Calu3 (cell line): Measurements from ENCODE around the gene FAM131B. TPM values are rescaled to one million over a fixed set of nuclear protein-coding genes. Genes with fewer than 3 reads are reported as not detected.

Experiments
- BruUV-seq: library from RNA; stranded (reverse); fragments of 400-500 nt; replicated peaks from 2 replicates; lab custom pipeline; 2021; lab: Mats Ljungman, UMichigan
- CTCF ChIA-PET: fragments of 300-600 bp; sonication (Branson Sonifier 250); formaldehyde crosslinking; loops from one replicate; lab custom pipeline; 2022; ENCODE audit warnings: antibody characterized with exemption; lab: Charles Lee
- DNase-seq: peaks from one replicate; pipeline ENCODE4 v3.0.0; 2022
- H3K27ac Mint-ChIP-seq: one replicate; pipeline ENCODE4 v1.8.0; 2022; ENCODE audit warnings: mixed read lengths; ENCODE audit not compliant: unreplicated experiment
- H3K27me3 Mint-ChIP-seq: one replicate; pipeline ENCODE4 v1.8.0; 2022; ENCODE audit warnings: mixed read lengths; ENCODE audit not compliant: unreplicated experiment
- H3K36me3 Mint-ChIP-seq: one replicate; pipeline ENCODE4 v1.8.0; 2022; ENCODE audit warnings: mild to moderate bottlenecking, moderate library complexity, mixed read lengths; ENCODE audit not compliant: insufficient read depth, unreplicated experiment
- H3K4me1 Mint-ChIP-seq: one replicate; pipeline ENCODE4 v1.8.0; 2022; ENCODE audit warnings: mild to moderate bottlenecking, low read depth, mixed read lengths; ENCODE audit not compliant: unreplicated experiment
- H3K4me3 Mint-ChIP-seq: one replicate; pipeline ENCODE4 v1.8.0; 2022; ENCODE audit warnings: mild to moderate bottlenecking, low read depth, moderate library complexity, mixed read lengths; ENCODE audit not compliant: unreplicated experiment
- H3K9me3 Mint-ChIP-seq: one replicate; pipeline ENCODE4 v1.8.0; 2022; ENCODE audit warnings: low read depth, mixed read lengths; ENCODE audit not compliant: unreplicated experiment
- CTCF ChIP-seq: fragments of 200-600 bp; IDR thresholded peaks from one replicate; pipeline ENCODE4 v1.8.0; 2022; ENCODE audit warnings: antibody characterized with exemption; ENCODE audit not compliant: unreplicated experiment
- intact Hi-C: fragments of 100-400 bp; cut with micrococcal nuclease; formaldehyde crosslinking; loops from one replicate; pipeline ENCODE4 v1.10.0; 2022; ENCODE audit not compliant: unreplicated experiment
- total RNA-seq: library from RNA; stranded (reverse); gene quantifications from 2 replicates; pipeline ENCODE4 v1.2.3, GENCODE V29; 2022

FAM131B gene
- total RNA-seq, 1 experiment from 2014 or later, result 0.19 TPM

- Mint-ChIP-seq H3K9me3 (no peaks in the 10 kb centered on the region), H3K36me3 (no peaks in the 10 kb centered on the region), H3K27ac (no peak overlapping the region), H3K27me3 (peaks cover 71% of the 10 kb centered on the region), H3K4me3 (no peak overlapping the region), H3K4me1 (no peaks in the 10 kb centered on the region)
- CTCF ChIA-PET, result interaction anchor here (1.4 kb wide), 1 partner anchor 9 kb away, joined by 5 read pairs; no protein-coding TSS in a partner anchor
- no TSS peak for BruUV-seq
- DNase-seq, result no peak
- TF ChIP-seq CTCF, result no peak
- intact Hi-C loops, result no loop called here
Observed at GRCh38 chr7:143354376-143354775, 8.1 kb downstream of the FAM131B start.

GRCh38 chr7:143352531-143353002, 9.9 kb downstream of the FAM131B start:
- no peaks in the 10 kb centered on the region for H3K36me3 Mint-ChIP-seq
- no TSS peak for BruUV-seq
- TF ChIP-seq CTCF, result no peak
- intact Hi-C loops, result no loop called here
- DNase-seq, result no peak
- H3K27ac Mint-ChIP-seq, result no peak overlapping the region
- no peaks in the 10 kb centered on the region for H3K9me3 Mint-ChIP-seq
- peaks cover 71% of the 10 kb centered on the region for H3K27me3 Mint-ChIP-seq
- no peaks in the 10 kb centered on the region for H3K4me1 Mint-ChIP-seq
- H3K4me3 Mint-ChIP-seq, result no peak overlapping the region
- CTCF ChIA-PET, result no interaction called here

- no peak overlapping the region for H3K27ac Mint-ChIP-seq
- H3K27me3 Mint-ChIP-seq, result peaks cover 77% of the 10 kb centered on the region
- no peak overlapping the region for H3K4me3 Mint-ChIP-seq
- no peaks in the 10 kb centered on the region for H3K9me3 Mint-ChIP-seq
- intact Hi-C loops, result no loop called here
- CTCF ChIA-PET, result no interaction called here
- no peak for TF ChIP-seq CTCF
- no peaks in the 10 kb centered on the region for H3K4me1 Mint-ChIP-seq
- no peaks in the 10 kb centered on the region for H3K36me3 Mint-ChIP-seq
- no peak for DNase-seq
- no TSS peak for BruUV-seq
Observed at GRCh38 chr7:143351574-143351973, 10.9 kb downstream of the FAM131B start.

GRCh38 chr7:143351060-143351459, 11.5 kb downstream of the FAM131B start:
- intact Hi-C loops, result no loop called here
- TF ChIP-seq CTCF, result no peak
- Mint-ChIP-seq H3K27me3 (peaks cover 82% of the 10 kb centered on the region), H3K36me3 (no peaks in the 10 kb centered on the region), H3K27ac (no peak overlapping the region), H3K4me1 (no peaks in the 10 kb centered on the region), H3K4me3 (no peak overlapping the region), H3K9me3 (no peaks in the 10 kb centered on the region)
- CTCF ChIA-PET, result interaction anchor here (0.5 kb wide), 1 partner anchor 29 kb away, joined by 5 read pairs; no protein-coding TSS in a partner anchor
- DNase-seq, result no peak
- BruUV-seq, result no TSS peak
